HepG2 (cell line): Measurements from ENCODE around the gene PIGO. TPM values are rescaled to one million over a fixed set of nuclear protein-coding genes. Genes with fewer than 3 reads are reported as not detected.
A peak's percentile ranks its signal among the peaks of the same experiment; 100 is the strongest.

ENCODE experiments used
- FOSL2 ChIP-seq: sonication (generic); formaldehyde crosslinking; IDR thresholded peaks from 2 replicates; pipeline ENCODE4 v1.4.0; 2020; ENCODE audit warnings: missing genetic modification reagents
- HMGXB4 ChIP-seq, 2 experiments: sonication (generic) in 1 of 2; formaldehyde crosslinking in 1 of 2; IDR thresholded peaks; 2 replicates each; pipeline versions ENCODE4 v1.4.0 to v1.6.1; 2018 to 2020; ENCODE audit warnings: missing genetic modification reagents in 2 of 2, borderline replicate concordance in 1 of 2, low read depth in 1 of 2, mild to moderate bottlenecking in 1 of 2, missing biosample characterization in 1 of 2
- HNRNPK ChIP-seq: fragments of 200-400 bp; formaldehyde crosslinking; IDR thresholded peaks from 2 replicates; pipeline ENCODE4 v1.6.1; 2018; ENCODE audit warnings: low read length, low read depth, moderate library complexity, mild to moderate bottlenecking; ENCODE audit not compliant: poor library complexity, severe bottlenecking
- KIAA2018 ChIP-seq: sonication (generic); formaldehyde crosslinking; IDR thresholded peaks from 2 replicates; pipeline ENCODE4 v1.5.0; 2020; ENCODE audit warnings: mild to moderate bottlenecking, missing genetic modification reagents, borderline replicate concordance
- MEF2D ChIP-seq: sonication (generic); formaldehyde crosslinking; IDR thresholded peaks from 2 replicates; pipeline ENCODE4 v1.5.1; 2020; ENCODE audit warnings: mild to moderate bottlenecking, missing genetic modification reagents
- RARA ChIP-seq: IDR thresholded peaks from 2 replicates; pipeline ENCODE4 v1.6.1; 2016; ENCODE audit warnings: missing genetic modification reagents, missing compliant biosample characterization
- RARG ChIP-seq: sonication (generic); formaldehyde crosslinking; IDR thresholded peaks from 2 replicates; pipeline ENCODE4 v1.4.0; 2020; ENCODE audit warnings: low read depth, mild to moderate bottlenecking, missing genetic modification reagents
- SMAD1 ChIP-seq: sonication (generic); formaldehyde crosslinking; IDR thresholded peaks from 2 replicates; pipeline ENCODE4 v1.4.0; 2020; ENCODE audit warnings: missing genetic modification reagents, low read depth, mild to moderate bottlenecking, borderline replicate concordance
- TAF1 ChIP-seq: sonication (generic); formaldehyde crosslinking; IDR thresholded peaks from 2 replicates; pipeline ENCODE4 v1.4.0; 2020; ENCODE audit warnings: missing genetic modification reagents
- TFE3 ChIP-seq: IDR thresholded peaks from 2 replicates; pipeline ENCODE4 v1.6.1; 2016
- ZMYM4 ChIP-seq: sonication (generic); formaldehyde crosslinking; IDR thresholded peaks from 2 replicates; pipeline ENCODE4 v1.8.1; 2023; ENCODE audit warnings: mild to moderate bottlenecking, missing genetic modification reagents
- ZNF263 ChIP-seq: sonication (generic); formaldehyde crosslinking; IDR thresholded peaks from 2 replicates; pipeline ENCODE4 v1.4.0; 2020; ENCODE audit warnings: missing genetic modification reagents
- ZNF296 ChIP-seq: sonication (generic); formaldehyde crosslinking; conservative IDR thresholded peaks from 2 replicates; pipeline ENCODE4 v1.5.0; 2020; ENCODE audit warnings: mild to moderate bottlenecking, missing genetic modification reagents
- ZNF382 ChIP-seq: sonication (generic); formaldehyde crosslinking; IDR thresholded peaks from 2 replicates; pipeline ENCODE4 v1.5.0; 2020; ENCODE audit warnings: missing genetic modification reagents, mild to moderate bottlenecking, borderline replicate concordance
- ZNF549 ChIP-seq: sonication (generic); formaldehyde crosslinking; IDR thresholded peaks from 2 replicates; pipeline ENCODE4 v1.5.0; 2020; ENCODE audit warnings: missing genetic modification reagents
- ZNF672 ChIP-seq: sonication (generic); formaldehyde crosslinking; IDR thresholded peaks from 2 replicates; pipeline ENCODE4 v1.8.1; 2022; ENCODE audit warnings: missing genetic modification reagents
- ZNF777 ChIP-seq: sonication (generic); formaldehyde crosslinking; IDR thresholded peaks from 2 replicates; pipeline ENCODE4 v1.4.0; 2020; ENCODE audit warnings: missing genetic modification reagents
- polyA plus RNA-seq, 8 experiments: library from polyadenylated mRNA; depleted of rRNA in 3 of 8; stranded (reverse) in 7 of 8; unstranded in 1 of 8; fragments of >200 nt; fragmentation: Illumina TruSeq in 4 of 8; extraction: Trizol in 4 of 8; gene quantifications; 2 replicates each; pipeline versions ENCODE4 v1.2.1 to v1.2.3, GENCODE V29; 2011 to 2016; ENCODE audit warnings: low read depth in 4 of 8, missing spikeins in 1 of 8, mixed read lengths in 1 of 8; ENCODE audit not compliant: insufficient read depth in 1 of 8
- total RNA-seq, 5 experiments: library from RNA; depleted of rRNA; stranded (reverse); fragments of >200 nt; fragmentation: Illumina TruSeq; extraction: Trizol; gene quantifications; 2 replicates each; pipeline ENCODE4 v1.2.3, GENCODE V29; 2016; ENCODE audit warnings: low read depth in 1 of 5

Gene PIGO
- total and polyA plus RNA-seq, 2 of the 13 experiments (the other 11 are each of a cell fraction or from before 2014, with no cell fraction given): 20.5 to 26.2 TPM

GRCh38 chr9:35111001-35111933 is 14.9 kb upstream of the PIGO start (continued):
- TF ChIP-seq KIAA2018 (CRISPR knock-in tag) (no peak), SMAD1 (CRISPR knock-in tag) (peak; percentile 46; the same call in 1 of the 2 replicates), TAF1 (CRISPR knock-in tag) (0 out of 2 replicates have a peak, but pooled peaks have one; percentile 17), ZNF672 (CRISPR knock-in tag) (no peak), RARG (CRISPR knock-in tag) (no peak), ZNF382 (CRISPR knock-in tag) (no peak), TFE3 (CRISPR knock-in tag) (no peak), HMGXB4 (CRISPR knock-in tag; IDR thresholded peaks at IDR 0.05; ENCODE audit: borderline replicate concordance in 1 of 2, low read depth in 1 of 2) (0 out of 4 replicates have a peak, but pooled peaks of 1 of the 2 experiments have one; percentile 17), ZMYM4 (CRISPR knock-in tag) (peak; percentile 28; the same call in 1 of the 2 replicates), MEF2D (CRISPR knock-in tag) (no peak), ZNF549 (no peak), ZNF263 (CRISPR knock-in tag) (0 out of 2 replicates have a peak, but pooled peaks have one; percentile 31), ZNF777 (peak; percentile 59; the same call in 1 of the 2 replicates), ZNF296 (CRISPR knock-in tag) (no peak), HNRNPK (peak; percentile 35), FOSL2 (CRISPR knock-in tag) (peak; percentile 72), RARA (0 out of 2 replicates have a peak, but pooled peaks have one; percentile 25)
